ENCODE results near the gene CALCOCO1. TPM values are rescaled to one million over a fixed set of nuclear protein-coding genes. Genes with fewer than 3 reads are reported as not detected.

Gene CALCOCO1
- total and polyA plus RNA-seq, 9 of the 15 experiments (the other 6 are each of a cell fraction or from before 2014, with no cell fraction given), result 1.9 to 31.8 (median 11.0) TPM

DNA sequence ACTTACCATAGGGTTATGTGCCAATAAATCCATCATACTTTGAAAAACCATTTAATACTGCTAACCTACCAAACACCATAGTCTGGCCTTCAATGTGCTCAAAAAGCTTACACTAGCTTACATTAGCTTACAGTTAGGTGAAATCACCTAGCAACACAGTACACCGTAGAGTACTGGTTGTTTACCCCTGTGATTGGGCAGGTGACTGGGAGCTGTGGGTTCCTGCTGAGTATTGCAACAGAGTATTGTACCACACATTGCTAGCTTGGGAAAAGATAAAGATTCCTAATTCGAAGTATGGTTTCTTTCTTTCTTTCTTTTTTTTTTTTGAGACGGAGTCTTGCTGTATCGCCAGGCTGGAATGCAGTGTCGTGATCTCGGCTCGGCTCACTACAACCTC, 56.9 kb downstream of the CALCOCO1 start:
- no peak for DNase-seq (ENCODE audit: extremely low read depth in 1 of 4, low spot score in 3 of 4)
- TF ChIP-seq NFIX (CRISPR knock-in tag; IDR thresholded peaks at IDR 0.05; ENCODE audit: low read depth) (no peak), PML (IDR thresholded peaks at IDR 0.05; ENCODE audit: low read length) (no peak), RB1 (IDR thresholded peaks at IDR 0.05; ENCODE audit: low read depth) (no peak), MYC (IDR thresholded peaks at IDR 0.05; ENCODE audit: low read depth, low read length) (no peak), MYC (CRISPR knock-in tag; IDR thresholded peaks at IDR 0.05; ENCODE audit: borderline replicate concordance, low read depth) (no peak), HNRNPK (IDR thresholded peaks at IDR 0.05; ENCODE audit: low read depth, low read length, poor library complexity, severe bottlenecking) (no peak), HSF4 (CRISPR knock-in tag; IDR thresholded peaks at IDR 0.05; ENCODE audit: borderline replicate concordance) (no peak), TGIF2 (CRISPR knock-in tag; IDR thresholded peaks at IDR 0.05) (no peak), ZNF586 (CRISPR knock-in tag; conservative IDR thresholded peaks at IDR 0.05) (no peak), SOX6 (IDR thresholded peaks at IDR 0.05) (no peak), ATF7 (IDR thresholded peaks at IDR 0.05) (no peak), HDAC6 (IDR thresholded peaks at IDR 0.05; ENCODE audit: low read depth, low read length) (no peak), RBM22 (IDR thresholded peaks at IDR 0.05; ENCODE audit: low read depth, low read length, poor library complexity, severe bottlenecking) (no peak), NCOA2 (IDR thresholded peaks at IDR 0.05; ENCODE audit: partially characterized antibody in 2 of 2) (no peak), NR2F6 (CRISPR knock-in tag; IDR thresholded peaks at IDR 0.05) (no peak), SFPQ (IDR thresholded peaks at IDR 0.05; ENCODE audit: low read depth, low read length) (no peak), SMARCE1 (IDR thresholded peaks at IDR 0.05) (no peak), RBM15 (IDR thresholded peaks at IDR 0.05; ENCODE audit: insufficient read depth, low read length) (no peak)
- no peaks in the 10 kb centered on the region for H3K9me1 ChIP-seq (ENCODE audit: control insufficient read depth, insufficient read depth, low read length)
- 91% methylated on average over 4 of the region's 7 CpGs for WGBS (ENCODE audit: insufficient coverage, low coverage, missing lambda C conversion rate)
- CTCF ChIA-PET (ENCODE audit: low intra/inter-chr PET ratio), result no interaction called here
- no peaks in the 10 kb centered on the region for H4K20me1 ChIP-seq (replicated peaks; ENCODE audit: control insufficient read depth, insufficient read depth, low read length)
- no TSS peak for BruUV-seq (replicated peaks)
- peaks cover 50% of the 10 kb centered on the region for H3K79me2 ChIP-seq (ENCODE audit: control insufficient read depth, insufficient read depth, low read length)
- peaks cover 93% of the 10 kb centered on the region for H3K36me3 ChIP-seq (ENCODE audit: control insufficient read depth, insufficient read depth, low read length)
- no peak overlapping the region for H3K4me2 ChIP-seq (ENCODE audit: insufficient read depth, low read length)
- H3K27ac ChIP-seq (ENCODE audit: extremely low read depth, low read depth, low read length), result no peak overlapping the region; the same call in 2 of the 3 replicates
- FAIRE-seq, result no peak
- no peak overlapping the region for H3K9ac ChIP-seq (ENCODE audit: insufficient read depth in 1 of 2, low read depth in 2 of 2, low read length in 2 of 2)
- H3K4me1 ChIP-seq (replicated peaks in 1 of 2; ENCODE audit: control insufficient read depth in 2 of 2, insufficient read depth in 2 of 2, low read length in 2 of 2), result peaks cover 0 to 10% of the 10 kb centered on the region in 2 experiments; a peak in 3 of 5 replicates
- no peak for ATAC-seq
- H3K27me3 ChIP-seq (ENCODE audit: control insufficient read depth in 2 of 2, insufficient read depth in 2 of 2, low read length in 2 of 2), result no peaks in the 10 kb centered on the region
- intact Hi-C loops (cut with micrococcal nuclease) (no loop called here), in situ Hi-C loops (cut with MboI) (no loop called here)
- POLR2A ChIA-PET, result interaction anchor here (0.6 kb wide), 1 partner anchor 291 kb away, joined by 3 read pairs; no protein-coding TSS in a partner anchor
- H3K4me3 ChIP-seq, result no peak overlapping the region
- no peaks in the 10 kb centered on the region for H3K9me3 ChIP-seq (replicated peaks; ENCODE audit: control insufficient read depth, insufficient read depth, low read depth, low read length)
- H2AFZ ChIP-seq (ENCODE audit: low read depth, low read length), result no peak overlapping the region
